ENCODE data around the gene CELF1.

GRCh38 chr11:47538741-47539565 lies 14.0 kb downstream of the CELF1 start:
- no peak for TF ChIP-seq SUZ12 (IDR thresholded peaks at IDR 0.05; ENCODE audit: extremely low read depth, insufficient read depth, insufficient read length)
- TF ChIP-seq YY1 (IDR thresholded peaks at IDR 0.05; ENCODE audit: insufficient read depth, insufficient read length), result no peak

All from NT2/D1 (cell line).